ENCODE results near the gene DIRAS2. TPM values are rescaled to one million over a fixed set of nuclear protein-coding genes. Genes with fewer than 3 reads are reported as not detected.

The DIRAS2 gene
- total RNA-seq, 3 donors from 2014 or later (not counting 1 experiment from before 2014, with no cell fraction given), result not detected

GRCh38 chr9:90629991-90630390 lies 12.6 kb downstream of the DIRAS2 start:
- H3K27ac Mint-ChIP-seq, result no peak overlapping the region
- H3K4me1 Mint-ChIP-seq, result no peaks in the 10 kb centered on the region
- TF ChIP-seq CTCF (IDR thresholded peaks at IDR 0.05), result no peak
- 74% methylated on average over 1 of the region's 3 CpGs for WGBS (ENCODE audit: insufficient coverage)
- ATAC-seq (no peak), DNase-seq (no peak)
- Histone ChIP-seq H3K27me3 (ENCODE audit: control insufficient read depth, insufficient read depth, low read length) (no peaks in the 10 kb centered on the region), H3K9me3 (ENCODE audit: control insufficient read depth, insufficient read depth, low read length) (no peaks in the 10 kb centered on the region), H3K36me3 (ENCODE audit: control insufficient read depth, insufficient read depth, low read length) (no peaks in the 10 kb centered on the region), H3K27ac (ENCODE audit: low read length) (no peak overlapping the region), H3K4me1 (ENCODE audit: control insufficient read depth, insufficient read depth, low read length) (no peaks in the 10 kb centered on the region), H3K4me3 (ENCODE audit: low read length) (no peak overlapping the region)
- H3K27me3 Mint-ChIP-seq (ENCODE audit: low read depth in 2 of 2), result peaks cover 5 to 7% of the 10 kb centered on the region in 2 donors
- intact Hi-C loops (cut with micrococcal nuclease), result no loop called here
- no peak overlapping the region for H3K4me3 Mint-ChIP-seq
- no peaks in the 10 kb centered on the region for H3K9me3 Mint-ChIP-seq
- no peaks in the 10 kb centered on the region for H3K36me3 Mint-ChIP-seq

GRCh38 chr9:90629354-90629753 lies 13.3 kb downstream of the DIRAS2 start:
- H3K27me3 Mint-ChIP-seq (ENCODE audit: low read depth in 2 of 2), result peaks cover 5 to 7% of the 10 kb centered on the region in 2 donors
- WGBS (ENCODE audit: insufficient coverage), result 100% methylated on average over 3 of the region's 6 CpGs
- H3K9me3 Mint-ChIP-seq, result no peaks in the 10 kb centered on the region
- TF ChIP-seq CTCF (IDR thresholded peaks at IDR 0.05), result no peak
- H3K36me3 ChIP-seq (ENCODE audit: control insufficient read depth, insufficient read depth, low read length), result no peaks in the 10 kb centered on the region
- H3K27ac ChIP-seq (ENCODE audit: low read length), result no peak overlapping the region
- no peak overlapping the region for H3K4me3 Mint-ChIP-seq
- H3K4me3 ChIP-seq (ENCODE audit: low read length), result no peak overlapping the region
- no peak overlapping the region for H3K27ac Mint-ChIP-seq
- DNase-seq, result no peak
- intact Hi-C loops (cut with micrococcal nuclease), result no loop called here
- no peaks in the 10 kb centered on the region for H3K27me3 ChIP-seq (ENCODE audit: control insufficient read depth, insufficient read depth, low read length)
- H3K4me1 ChIP-seq (ENCODE audit: control insufficient read depth, insufficient read depth, low read length), result no peaks in the 10 kb centered on the region
- no peaks in the 10 kb centered on the region for H3K36me3 Mint-ChIP-seq
- no peak for ATAC-seq
- H3K4me1 Mint-ChIP-seq, result no peaks in the 10 kb centered on the region
- H3K9me3 ChIP-seq (ENCODE audit: control insufficient read depth, insufficient read depth, low read length), result no peaks in the 10 kb centered on the region

- peaks cover 2% of the 10 kb centered on the region for H3K27me3 ChIP-seq (ENCODE audit: control insufficient read depth, insufficient read depth, low read length)
- DNase-seq (no peak), ATAC-seq (no peak)
- 88% methylated on average over 3 of the region's 3 CpGs for WGBS (ENCODE audit: insufficient coverage)
- Mint-ChIP-seq H3K27ac (no peak overlapping the region), H3K36me3 (no peaks in the 10 kb centered on the region), H3K4me3 (no peak overlapping the region), H3K27me3 (ENCODE audit: low read depth in 2 of 2) (peaks cover 11 to 23% of the 10 kb centered on the region in 2 donors), H3K4me1 (no peaks in the 10 kb centered on the region), H3K9me3 (no peaks in the 10 kb centered on the region)
- no peaks in the 10 kb centered on the region for H3K9me3 ChIP-seq (ENCODE audit: control insufficient read depth, insufficient read depth, low read length)
- no peaks in the 10 kb centered on the region for H3K4me1 ChIP-seq (ENCODE audit: control insufficient read depth, insufficient read depth, low read length)
- no peaks in the 10 kb centered on the region for H3K36me3 ChIP-seq (ENCODE audit: control insufficient read depth, insufficient read depth, low read length)
- no peak overlapping the region for H3K4me3 ChIP-seq (ENCODE audit: low read length)
- TF ChIP-seq CTCF (IDR thresholded peaks at IDR 0.05), result no peak
- H3K27ac ChIP-seq (ENCODE audit: low read length), result no peak overlapping the region
- intact Hi-C loops (cut with micrococcal nuclease), result no loop called here
Observed at GRCh38 chr9:90616806-90617205, 25.8 kb downstream of the DIRAS2 start.

- no peak for DNase-seq
- WGBS (ENCODE audit: insufficient coverage), result 93% methylated on average over 17 of the region's 18 CpGs
- no peak for TF ChIP-seq CTCF (IDR thresholded peaks at IDR 0.05)
- Histone ChIP-seq H3K27me3 (ENCODE audit: control insufficient read depth, insufficient read depth, low read length) (peaks cover 2% of the 10 kb centered on the region), H3K36me3 (ENCODE audit: control insufficient read depth, insufficient read depth, low read length) (no peaks in the 10 kb centered on the region), H3K9me3 (ENCODE audit: control insufficient read depth, insufficient read depth, low read length) (no peaks in the 10 kb centered on the region), H3K27ac (ENCODE audit: low read length) (no peak overlapping the region), H3K4me3 (ENCODE audit: low read length) (no peak overlapping the region), H3K4me1 (ENCODE audit: control insufficient read depth, insufficient read depth, low read length) (no peaks in the 10 kb centered on the region)
- no peaks in the 10 kb centered on the region for H3K9me3 Mint-ChIP-seq
- peaks cover 24 to 48% of the 10 kb centered on the region in 2 donors for H3K27me3 Mint-ChIP-seq (ENCODE audit: low read depth in 2 of 2)
- H3K4me3 Mint-ChIP-seq, result no peak overlapping the region
- H3K27ac Mint-ChIP-seq, result no peak overlapping the region
- no peaks in the 10 kb centered on the region for H3K36me3 Mint-ChIP-seq
- intact Hi-C loops (cut with micrococcal nuclease), result no loop called here
- no peak for ATAC-seq
- H3K4me1 Mint-ChIP-seq, result no peaks in the 10 kb centered on the region
Observed at GRCh38 chr9:90613502-90613901, 29.1 kb downstream of the DIRAS2 start.
